GM19455 (cell line): ENCODE measurements around the gene ZBTB20.

ENCODE experiments used
- ATAC-seq: cut with Tn5 transposase; IDR thresholded peaks from one replicate; pipeline ENCODE4 v1.9.1; 2021; ENCODE audit not compliant: unreplicated experiment

The ZBTB20 gene

GRCh38 chr3:114428044-114428595, 719.0 kb downstream of the ZBTB20 start:
- peak; percentile 87 for ATAC-seq

- no peak for ATAC-seq
Measured at GRCh38 chr3:114427285-114428043, 719.6 kb downstream of the ZBTB20 start.

GRCh38 chr3:114424337-114424736, 722.8 kb downstream of the ZBTB20 start:
- ATAC-seq: no peak

GRCh38 chr3:114421204-114421603, 725.9 kb downstream of the ZBTB20 start:
- ATAC-seq: no peak

GRCh38 chr3:114420072-114420471, 727.0 kb downstream of the ZBTB20 start:
- no peak for ATAC-seq

GRCh38 chr3:114418724-114419543, 728.2 kb downstream of the ZBTB20 start:
- peak; percentile 67 for ATAC-seq

GRCh38 chr3:114418107-114418506, 729.0 kb downstream of the ZBTB20 start:
- peak; percentile 85 for ATAC-seq

- peak; percentile 21 for ATAC-seq
Measured at GRCh38 chr3:114417675-114418074, 729.4 kb downstream of the ZBTB20 start.

- ATAC-seq: no peak
Measured at GRCh38 chr3:114417265-114417664, 729.8 kb downstream of the ZBTB20 start.

- peak; percentile 72 for ATAC-seq
Measured at GRCh38 chr3:114411811-114412803, 735.0 kb downstream of the ZBTB20 start.

GRCh38 chr3:114411190-114411668, 735.9 kb downstream of the ZBTB20 start:
- ATAC-seq: no peak

GRCh38 chr3:114408736-114409670, 738.1 kb downstream of the ZBTB20 start:
- ATAC-seq: no peak

GRCh38 chr3:114406922-114407321, 740.2 kb downstream of the ZBTB20 start:
- no peak for ATAC-seq

- no peak for ATAC-seq
Measured at GRCh38 chr3:114406286-114406685, 740.8 kb downstream of the ZBTB20 start.

- ATAC-seq: no peak
Measured at GRCh38 chr3:114405202-114405990, 741.7 kb downstream of the ZBTB20 start.

- ATAC-seq: no peak
Measured at GRCh38 chr3:114404590-114404989, 742.5 kb downstream of the ZBTB20 start.

GRCh38 chr3:114402838-114403237, 744.2 kb downstream of the ZBTB20 start:
- no peak for ATAC-seq

- ATAC-seq: no peak
Measured at GRCh38 chr3:114401346-114401745, 745.7 kb downstream of the ZBTB20 start.

- ATAC-seq: no peak
Measured at GRCh38 chr3:114400371-114400770, 746.7 kb downstream of the ZBTB20 start.
